ENCODE measurements around the gene GPATCH4. TPM values are rescaled to one million over a fixed set of nuclear protein-coding genes. Genes with fewer than 3 reads are reported as not detected.
A peak's percentile ranks its signal among the peaks of the same experiment; 100 is the strongest.

Gene GPATCH4
- total RNA-seq, 1 experiment from 2014 or later = 84.2 TPM

GRCh38 chr1:156596426-156596825 lies 4.9 kb downstream of the GPATCH4 start:
- intact Hi-C loops (cut with micrococcal nuclease; ENCODE audit: unreplicated experiment) = no loop called here
- no TSS peak for BruUV-seq (replicated peaks)
- peaks cover 4% of the 10 kb centered on the region for H3K4me1 ChIP-seq (ENCODE audit: insufficient read depth, low read length, poor library complexity, severe bottlenecking)
- H3K27me3 ChIP-seq (replicated peaks; ENCODE audit: insufficient read depth, low read depth, low read length, poor library complexity) = no peaks in the 10 kb centered on the region
- H3K36me3 ChIP-seq (ENCODE audit: insufficient read depth, low read length, poor library complexity, severe bottlenecking) = peaks cover 61% of the 10 kb centered on the region
- ChIA-PET POLR2A (ENCODE audit: low non-redundant PET) (no interaction called here), CTCF (no interaction called here)
- no peak overlapping the region for H3K4me3 ChIP-seq (ENCODE audit: low read depth, low read length, poor library complexity, severe bottlenecking)
- no peak overlapping the region for H3K27ac ChIP-seq (ENCODE audit: low read depth, low read length, poor library complexity, severe bottlenecking)
- TF ChIP-seq EZH2 (IDR thresholded peaks at IDR 0.05; ENCODE audit: borderline replicate concordance, low read depth, low read length, poor library complexity, severe bottlenecking) (no peak), CTCF (conservative IDR thresholded peaks at IDR 0.05; ENCODE audit: low read depth, low read length) (no peak)
- DNase-seq (ENCODE audit: low spot score) = no peak
- no peaks in the 10 kb centered on the region for H3K9me3 ChIP-seq (ENCODE audit: low read depth, low read length, poor library complexity, severe bottlenecking)

- no peak for TF ChIP-seq CTCF (conservative IDR thresholded peaks at IDR 0.05; ENCODE audit: low read depth, low read length)
- TF ChIP-seq EZH2 (IDR thresholded peaks at IDR 0.05; ENCODE audit: borderline replicate concordance, low read depth, low read length, poor library complexity, severe bottlenecking) = no peak
- H3K27me3 ChIP-seq (replicated peaks; ENCODE audit: insufficient read depth, low read depth, low read length, poor library complexity) = no peaks in the 10 kb centered on the region
- intact Hi-C loops (cut with micrococcal nuclease; ENCODE audit: unreplicated experiment) = no loop called here
- ChIA-PET POLR2A (ENCODE audit: low non-redundant PET) (no interaction called here), CTCF (no interaction called here)
- no peaks in the 10 kb centered on the region for H3K9me3 ChIP-seq (ENCODE audit: low read depth, low read length, poor library complexity, severe bottlenecking)
- DNase-seq (ENCODE audit: low spot score) = no peak
- peaks cover 61% of the 10 kb centered on the region for H3K36me3 ChIP-seq (ENCODE audit: insufficient read depth, low read length, poor library complexity, severe bottlenecking)
- BruUV-seq (replicated peaks) = TSS peak; percentile 86
- H3K27ac ChIP-seq (ENCODE audit: low read depth, low read length, poor library complexity, severe bottlenecking) = no peak overlapping the region
- peaks cover 4% of the 10 kb centered on the region for H3K4me1 ChIP-seq (ENCODE audit: insufficient read depth, low read length, poor library complexity, severe bottlenecking)
- no peak overlapping the region for H3K4me3 ChIP-seq (ENCODE audit: low read depth, low read length, poor library complexity, severe bottlenecking)
Observed at GRCh38 chr1:156595016-156595415, 6.3 kb downstream of the GPATCH4 start.

- intact Hi-C loops (cut with micrococcal nuclease; ENCODE audit: unreplicated experiment) = no loop called here
- Histone ChIP-seq H3K4me1 (ENCODE audit: insufficient read depth, low read length, poor library complexity, severe bottlenecking) (peaks cover 4% of the 10 kb centered on the region), H3K4me3 (ENCODE audit: low read depth, low read length, poor library complexity, severe bottlenecking) (no peak overlapping the region), H3K36me3 (ENCODE audit: insufficient read depth, low read length, poor library complexity, severe bottlenecking) (peaks cover 61% of the 10 kb centered on the region), H3K27me3 (replicated peaks; ENCODE audit: insufficient read depth, low read depth, low read length, poor library complexity) (no peaks in the 10 kb centered on the region), H3K9me3 (ENCODE audit: low read depth, low read length, poor library complexity, severe bottlenecking) (no peaks in the 10 kb centered on the region), H3K27ac (ENCODE audit: low read depth, low read length, poor library complexity, severe bottlenecking) (no peak overlapping the region)
- ChIA-PET CTCF (no interaction called here), POLR2A (ENCODE audit: low non-redundant PET) (interaction anchor here (0.6 kb wide), 1 partner anchor 25 kb away, joined by 3 read pairs; the partner anchor contains the start of gene HAPLN2)
- DNase-seq (ENCODE audit: low spot score) = no peak
- no peak for TF ChIP-seq CTCF (conservative IDR thresholded peaks at IDR 0.05; ENCODE audit: low read depth, low read length)
- no peak for TF ChIP-seq EZH2 (IDR thresholded peaks at IDR 0.05; ENCODE audit: borderline replicate concordance, low read depth, low read length, poor library complexity, severe bottlenecking)
- BruUV-seq (replicated peaks) = no TSS peak
Observed at GRCh38 chr1:156594190-156594589, 7.1 kb downstream of the GPATCH4 start.

All from A673 (cell line).